ENCODE measurements around the gene CCNQ. TPM values are rescaled to one million over a fixed set of nuclear protein-coding genes. Genes with fewer than 3 reads are reported as not detected.

Gene CCNQ
- total and polyA plus RNA-seq, 2 donors (not counting 3 experiments of a cell fraction or from before 2014, with no cell fraction given) = 21.3 to 37.0 TPM

- no TSS peak for BruUV-seq (replicated peaks)
Measured at GRCh38 chrX:153569475-153569874, 29.5 kb downstream of the CCNQ start.

More at GRCh38 chrX:153569475-153569874, 29.5 kb downstream of the CCNQ start:
- ChIA-PET CTCF (no interaction called here), POLR2A (no interaction called here)
- FAIRE-seq (no peak), DNase-seq (ENCODE audit: low read depth, low spot score) (no peak)
- Histone ChIP-seq H3K36me3 (ENCODE audit: control insufficient read depth in 2 of 2, extremely low read depth in 1 of 2, insufficient read depth in 2 of 2, low read length in 2 of 2) (no peaks in the 10 kb centered on the region), H3K4me1 (ENCODE audit: control insufficient read depth, extremely low read depth, insufficient read depth, low read length) (no peaks in the 10 kb centered on the region), H3K79me2 (ENCODE audit: control insufficient read depth, insufficient read depth, low read length) (no peaks in the 10 kb centered on the region), H3K4me3 (replicated peaks in 1 of 3; ENCODE audit: insufficient read depth in 1 of 3, low read depth in 1 of 3, low read length in 3 of 3) (no peak overlapping the region), H3K27ac (ENCODE audit: insufficient read depth, low read depth, low read length) (no peak overlapping the region), H3K4me2 (ENCODE audit: insufficient read depth, low read length) (no peak overlapping the region), H3K27me3 (ENCODE audit: control insufficient read depth in 2 of 2, insufficient read depth in 2 of 2, low read length in 2 of 2) (no peaks in the 10 kb centered on the region), H3K9me3 (replicated peaks; ENCODE audit: control insufficient read depth, insufficient read depth, low read length) (no peaks in the 10 kb centered on the region), H3K9ac (replicated peaks; ENCODE audit: extremely low read depth, insufficient read depth, low read length) (no peak overlapping the region), H2AFZ (ENCODE audit: low read depth, low read length) (no peak overlapping the region), H4K20me1 (replicated peaks; ENCODE audit: control insufficient read depth, extremely low read depth, insufficient read depth, low read length) (no peaks in the 10 kb centered on the region), H3K9me1 (replicated peaks; ENCODE audit: control insufficient read depth, extremely low read depth, insufficient read depth, low read length) (no peaks in the 10 kb centered on the region)
- intact Hi-C loops (cut with micrococcal nuclease) (no loop called here), dilution Hi-C loops (cut with MboI; ENCODE audit: extremely low pct_ligation_motif_present, low sequenced_read_pairs) (no loop called here)
- TF ChIP-seq MYC (IDR thresholded peaks at IDR 0.05; ENCODE audit: low read depth, low read length) (no peak), FOS (IDR thresholded peaks at IDR 0.05; ENCODE audit: borderline replicate concordance, insufficient read depth, low read length) (no peak), GATA2 (IDR thresholded peaks at IDR 0.05; ENCODE audit: insufficient read depth, insufficient read length, low read depth, low read length) (no peak), EZH2 (IDR thresholded peaks at IDR 0.05; ENCODE audit: borderline replicate concordance, low read depth, low read length, severe bottlenecking) (no peak), MAX (IDR thresholded peaks at IDR 0.05; ENCODE audit: insufficient read depth, insufficient read length) (no peak), POLR2A (IDR thresholded peaks at IDR 0.05; ENCODE audit: low read depth, low read length) (no peak), JUN (IDR thresholded peaks at IDR 0.05; ENCODE audit: borderline replicate concordance, insufficient read depth, insufficient read length, low read depth) (no peak), POLR2AphosphoS5 (IDR thresholded peaks at IDR 0.05; ENCODE audit: insufficient read depth, low read depth, low read length) (no peak), CTCF (IDR thresholded peaks at IDR 0.05; ENCODE audit: extremely low read depth in 1 of 2, insufficient read depth in 1 of 2, low read depth in 1 of 2, low read length in 2 of 2) (no peak)
